WTC11 (cell line): ENCODE data around the gene CMTM4. TPM values are rescaled to one million over a fixed set of nuclear protein-coding genes. Genes with fewer than 3 reads are reported as not detected.
"Not testable (repeated sequence)": the region's sequence is repeated elsewhere in the genome, so short reads cannot be mapped to it uniquely, and the experiment has no call there.

Experiments used
- ATAC-seq: fragments of 200-7000 bp; cut with Tn5 transposase; 2 replicates; pipeline ENCODE4 v1.10.0; 2021; ENCODE audit warnings: mild to moderate bottlenecking, moderate library complexity
- CTCF ChIA-PET: fragments of 300-600 bp; sonication (Branson Sonifier 250); formaldehyde crosslinking; loops from one replicate; lab custom pipeline; 2021; ENCODE audit warnings: antibody characterized with exemption; lab: Charles Lee
- POLR2A ChIA-PET: fragments of 350-600 bp; sonication (Branson Sonifier 250); formaldehyde crosslinking; loops from one replicate; lab custom pipeline; 2021; ENCODE audit warnings: antibody characterized with exemption; lab: Charles Lee
- DNase-seq: peaks from one replicate; pipeline ENCODE4 v3.0.0; 2021; ENCODE audit warnings: low spot score
- H3K27ac Mint-ChIP-seq: 2 replicates; pipeline ENCODE4 v1.8.0; 2021; ENCODE audit warnings: mixed read lengths
- H3K27me3 Mint-ChIP-seq: 2 replicates; pipeline ENCODE4 v1.8.0; 2021; ENCODE audit warnings: low read depth, mild to moderate bottlenecking, moderate library complexity, mixed read lengths
- H3K36me3 Mint-ChIP-seq: 2 replicates; pipeline ENCODE4 v1.8.0; 2021; ENCODE audit warnings: mixed read lengths
- H3K4me1 Mint-ChIP-seq: 2 replicates; pipeline ENCODE4 v1.8.0; 2022; ENCODE audit warnings: mixed read lengths
- H3K4me3 Mint-ChIP-seq: 2 replicates; pipeline ENCODE4 v1.8.0; 2021; ENCODE audit warnings: mild to moderate bottlenecking, moderate library complexity, mixed read lengths
- H3K9me3 Mint-ChIP-seq: 2 replicates; pipeline ENCODE4 v1.8.0; 2021; ENCODE audit warnings: mixed read lengths
- AR ChIP-seq: fragments of 250-450 bp; sonication (Bioruptor Pico); IDR thresholded peaks from 2 replicates; pipeline ENCODE4 v1.9.0; 2021; ENCODE audit warnings: mild to moderate bottlenecking
- CBFB ChIP-seq: sonication (generic); formaldehyde crosslinking; IDR thresholded peaks from 2 replicates; pipeline ENCODE4 v1.8.1; 2022; ENCODE audit warnings: mild to moderate bottlenecking, low read depth, missing genetic modification reagents
- CREB1 ChIP-seq: sonication (generic); formaldehyde crosslinking; IDR thresholded peaks from 2 replicates; pipeline ENCODE4 v1.8.0; 2023; ENCODE audit warnings: mild to moderate bottlenecking, missing genetic modification reagents
- E2F5 ChIP-seq: sonication (generic); formaldehyde crosslinking; IDR thresholded peaks from 2 replicates; pipeline ENCODE4 v1.8.1; 2022; ENCODE audit warnings: mild to moderate bottlenecking, moderate library complexity, missing genetic modification reagents
- GTF2I ChIP-seq: fragments of 250-450 bp; sonication (Bioruptor Pico); conservative IDR thresholded peaks from 2 replicates; pipeline ENCODE4 v1.4.0; 2021; ENCODE audit warnings: mild to moderate bottlenecking
- SOX15 ChIP-seq: fragments of 250-450 bp; sonication (Bioruptor Pico); IDR thresholded peaks from 2 replicates; pipeline ENCODE4 v1.9.0; 2021; ENCODE audit warnings: mild to moderate bottlenecking
- ZBTB21 ChIP-seq: sonication (generic); formaldehyde crosslinking; IDR thresholded peaks from 2 replicates; pipeline ENCODE4 v1.8.1; 2023; ENCODE audit warnings: mild to moderate bottlenecking, missing genetic modification reagents, borderline replicate concordance
- ZBTB43 ChIP-seq: sonication (generic); formaldehyde crosslinking; IDR thresholded peaks from 2 replicates; pipeline ENCODE4 v1.8.1; 2023; ENCODE audit warnings: mild to moderate bottlenecking, missing genetic modification reagents
- ZNF138 ChIP-seq: sonication (generic); formaldehyde crosslinking; conservative IDR thresholded peaks from 2 replicates; pipeline ENCODE4 v1.8.1; 2022; ENCODE audit warnings: mild to moderate bottlenecking, moderate library complexity, missing genetic modification reagents
- ZNF416 ChIP-seq: fragments of 250-450 bp; sonication (Bioruptor Pico); IDR thresholded peaks from 2 replicates; pipeline ENCODE4 v1.9.0; 2021; ENCODE audit warnings: mild to moderate bottlenecking, inconsistent platforms
- total RNA-seq: library from RNA; stranded (reverse); gene quantifications from 3 replicates; pipeline ENCODE4 v1.2.3, GENCODE V29; 2021

Gene CMTM4
- total RNA-seq, 1 experiment from 2014 or later = 56.2 TPM

- no peak for TF ChIP-seq E2F5 (CRISPR knock-in tag)
- TF ChIP-seq ZNF138 (CRISPR knock-in tag) = no peak
These were observed 61.9 kb downstream of the CMTM4 start (continued) for GRCh38 chr16:66634527-66635196.

GRCh38 chr16:66631558-66631957 lies 65.0 kb downstream of the CMTM4 start:
- H3K27ac Mint-ChIP-seq, H3K27me3 Mint-ChIP-seq, POLR2A ChIA-PET, CTCF ChIA-PET, H3K9me3 Mint-ChIP-seq, H3K4me3 Mint-ChIP-seq, H3K4me1 Mint-ChIP-seq, DNase-seq, ATAC-seq: not testable (repeated sequence)
- peaks cover 52% of the 10 kb centered on the region for H3K36me3 Mint-ChIP-seq

- H3K27ac Mint-ChIP-seq, DNase-seq, H3K9me3 Mint-ChIP-seq, POLR2A ChIA-PET, ATAC-seq, H3K4me3 Mint-ChIP-seq, H3K4me1 Mint-ChIP-seq, CTCF ChIA-PET, H3K27me3 Mint-ChIP-seq: not testable (repeated sequence)
- H3K36me3 Mint-ChIP-seq = peaks cover 48% of the 10 kb centered on the region
These were observed 65.8 kb downstream of the CMTM4 start for GRCh38 chr16:66630561-66631260.

- TF ChIP-seq CBFB (CRISPR knock-in tag) (no peak), GTF2I (CRISPR knock-in tag) (no peak), SOX15 (CRISPR knock-in tag) (no peak), AR (CRISPR knock-in tag) (no peak), ZBTB21 (no peak), ZBTB43 (CRISPR knock-in tag) (no peak), CREB1 (CRISPR knock-in tag) (no peak), ZNF416 (CRISPR knock-in tag) (no peak)
- POLR2A ChIA-PET = interaction anchor here (0.6 kb wide), 1 partner anchor 83 kb away, joined by 3 read pairs; no protein-coding TSS in a partner anchor
- Mint-ChIP-seq H3K4me1 (0 out of 2 replicates have a peak, but pooled peaks cover 3% of the 10 kb centered on the region), H3K27me3 (no peaks in the 10 kb centered on the region), H3K27ac (no peak overlapping the region), H3K36me3 (peaks cover 39% of the 10 kb centered on the region), H3K4me3 (no peak overlapping the region), H3K9me3 (no peaks in the 10 kb centered on the region)
- ATAC-seq = no peak
- no peak for DNase-seq
- CTCF ChIA-PET = interaction anchor here (0.7 kb wide), 1 partner anchor 21 kb away, joined by 5 read pairs; no protein-coding TSS in a partner anchor
These were observed 66.7 kb downstream of the CMTM4 start for GRCh38 chr16:66629856-66630255.

GRCh38 chr16:66627611-66628378 lies 68.7 kb downstream of the CMTM4 start:
- DNase-seq, H3K4me3 Mint-ChIP-seq, H3K27ac Mint-ChIP-seq, CTCF ChIA-PET, H3K27me3 Mint-ChIP-seq, H3K4me1 Mint-ChIP-seq, ATAC-seq, H3K9me3 Mint-ChIP-seq, POLR2A ChIA-PET: not testable (repeated sequence)
- H3K36me3 Mint-ChIP-seq = peaks cover 30% of the 10 kb centered on the region
